NK-92 (cell line): Measurements from ENCODE around the gene PNMA1.

Experiments used
- DNase-seq: peaks from one replicate; lab custom pipeline; 2025; ENCODE audit not compliant: unreplicated experiment; lab: John Stamatoyannopoulos, UW

Gene PNMA1

DNA sequence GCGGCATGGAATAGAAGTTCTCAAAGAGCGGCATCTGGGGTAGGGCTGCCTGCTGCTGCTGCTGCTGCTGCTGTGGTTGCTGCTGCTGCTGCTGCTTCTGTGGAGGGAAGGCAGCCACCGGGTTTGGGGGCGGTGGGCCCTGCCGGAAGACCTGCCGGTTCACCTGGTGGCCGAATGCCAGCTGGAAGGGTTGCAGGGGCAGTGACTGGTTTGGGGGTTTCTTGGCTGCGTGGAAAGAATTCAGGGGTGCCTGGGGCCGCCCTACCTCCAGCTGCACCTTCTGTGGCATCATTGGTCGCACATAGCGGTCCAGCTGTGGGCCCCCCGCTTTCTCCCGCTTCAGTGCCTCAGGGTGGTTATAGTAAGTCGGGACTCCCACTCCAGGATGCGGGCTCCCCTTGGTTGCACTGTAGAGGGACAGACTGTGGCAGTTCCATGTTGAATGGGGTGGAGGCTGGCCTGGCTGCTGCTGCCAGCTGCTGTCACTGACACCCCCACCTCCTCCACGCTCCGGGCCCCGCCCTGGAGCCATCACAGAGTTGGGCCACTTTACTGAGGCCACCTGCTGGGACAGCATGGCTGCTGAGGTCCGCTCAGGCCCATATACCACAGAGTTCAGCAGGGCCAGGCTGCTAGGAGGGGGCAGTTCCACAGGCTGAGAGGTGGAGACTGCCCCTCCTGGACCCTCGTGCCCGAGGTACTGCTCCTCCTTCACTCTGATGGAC lies 25.2 kb upstream of the PNMA1 start:
- DNase-seq = no peak

DNA sequence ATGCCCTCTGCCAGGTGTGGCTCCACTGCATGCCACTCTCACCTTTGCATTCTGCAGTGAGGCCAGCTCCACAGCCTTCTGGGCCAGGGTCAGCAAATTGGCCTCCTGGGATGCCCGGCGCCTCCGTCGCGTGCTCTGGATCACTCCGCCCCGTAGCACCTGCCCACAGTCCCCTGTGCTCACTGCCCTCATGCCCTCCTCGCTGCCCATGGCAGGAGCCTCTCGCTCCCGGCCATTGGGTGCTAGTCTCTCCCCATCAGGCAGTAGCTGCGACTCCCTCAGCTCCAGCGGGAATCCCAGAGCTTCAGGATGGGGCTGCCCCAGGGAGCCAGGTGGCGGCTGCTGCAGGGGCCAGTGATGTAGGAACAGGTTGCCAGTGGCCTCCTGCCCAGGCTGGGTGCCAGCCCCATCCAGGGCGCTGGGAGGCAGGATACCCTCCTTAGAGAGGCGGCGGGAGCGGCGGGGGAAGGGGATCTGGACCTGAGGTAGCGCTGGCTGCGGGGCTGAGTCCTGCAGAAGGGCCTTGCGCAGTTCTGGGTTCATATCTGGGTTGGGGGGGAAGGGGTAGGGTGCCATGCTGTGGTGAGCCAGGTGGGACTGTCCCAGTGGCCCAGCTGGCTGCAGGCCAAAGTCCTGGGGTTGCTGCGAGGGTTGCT lies 24.5 kb upstream of the PNMA1 start:
- no peak for DNase-seq

DNA sequence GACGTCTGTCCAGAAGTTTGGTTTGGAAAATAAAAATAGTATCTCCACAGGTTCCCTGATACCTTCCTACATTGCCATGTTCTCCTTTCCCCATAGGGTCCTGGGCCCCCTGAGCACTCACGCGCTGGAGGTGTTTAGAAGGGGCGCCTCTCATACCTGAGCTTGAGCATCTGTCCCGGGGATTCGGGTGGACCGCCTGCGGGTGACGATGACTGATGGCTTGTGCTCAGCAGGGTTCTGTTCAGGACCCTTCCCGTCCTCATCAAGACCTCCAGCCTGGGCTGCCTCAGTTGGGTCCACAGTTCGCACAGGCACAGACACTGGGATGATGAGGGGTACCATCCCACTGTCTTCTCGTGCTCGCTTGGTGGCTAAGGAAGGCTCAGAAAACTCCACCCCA lies 22.7 kb upstream of the PNMA1 start:
- no peak for DNase-seq

DNA sequence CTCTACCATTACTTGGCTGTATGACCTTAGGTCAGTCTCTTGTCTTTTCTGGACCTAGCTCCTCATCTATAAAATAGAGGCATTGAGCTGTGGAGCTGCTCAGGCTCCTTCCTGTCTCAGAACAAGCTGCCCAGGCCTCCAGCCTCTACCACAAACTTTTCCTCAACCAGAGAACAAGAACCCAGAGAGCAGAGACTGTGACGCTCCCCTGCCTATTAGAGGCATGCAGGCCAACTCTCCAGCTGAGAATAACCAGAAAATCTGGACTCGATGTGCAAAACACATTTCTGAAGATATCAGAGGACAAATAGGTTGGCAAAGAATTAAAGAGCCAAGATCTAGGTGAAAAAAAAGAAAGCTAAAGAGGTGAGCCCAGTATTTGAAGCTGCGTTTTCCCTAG lies 17.8 kb upstream of the PNMA1 start:
- no peak for DNase-seq

DNA sequence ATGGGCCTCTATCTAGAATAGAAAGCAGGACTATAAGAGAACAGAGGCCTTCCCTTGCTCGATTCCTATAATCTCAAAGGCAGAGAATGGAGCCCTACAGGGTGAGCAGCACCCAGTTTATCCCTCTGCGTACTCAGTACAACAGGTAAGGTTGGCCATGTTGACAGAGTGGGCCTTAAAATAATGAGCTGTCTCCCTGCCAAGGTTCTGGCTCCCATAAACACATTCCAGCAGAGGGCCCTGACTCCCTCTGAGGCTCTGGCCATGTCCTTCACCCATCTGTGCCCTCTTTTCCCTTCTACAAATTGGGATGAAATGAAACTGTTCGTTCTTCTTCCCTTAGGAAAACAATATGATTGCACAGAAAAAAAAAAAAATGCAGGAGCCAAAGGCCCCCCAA lies 16.9 kb upstream of the PNMA1 start:
- no peak for DNase-seq

DNA sequence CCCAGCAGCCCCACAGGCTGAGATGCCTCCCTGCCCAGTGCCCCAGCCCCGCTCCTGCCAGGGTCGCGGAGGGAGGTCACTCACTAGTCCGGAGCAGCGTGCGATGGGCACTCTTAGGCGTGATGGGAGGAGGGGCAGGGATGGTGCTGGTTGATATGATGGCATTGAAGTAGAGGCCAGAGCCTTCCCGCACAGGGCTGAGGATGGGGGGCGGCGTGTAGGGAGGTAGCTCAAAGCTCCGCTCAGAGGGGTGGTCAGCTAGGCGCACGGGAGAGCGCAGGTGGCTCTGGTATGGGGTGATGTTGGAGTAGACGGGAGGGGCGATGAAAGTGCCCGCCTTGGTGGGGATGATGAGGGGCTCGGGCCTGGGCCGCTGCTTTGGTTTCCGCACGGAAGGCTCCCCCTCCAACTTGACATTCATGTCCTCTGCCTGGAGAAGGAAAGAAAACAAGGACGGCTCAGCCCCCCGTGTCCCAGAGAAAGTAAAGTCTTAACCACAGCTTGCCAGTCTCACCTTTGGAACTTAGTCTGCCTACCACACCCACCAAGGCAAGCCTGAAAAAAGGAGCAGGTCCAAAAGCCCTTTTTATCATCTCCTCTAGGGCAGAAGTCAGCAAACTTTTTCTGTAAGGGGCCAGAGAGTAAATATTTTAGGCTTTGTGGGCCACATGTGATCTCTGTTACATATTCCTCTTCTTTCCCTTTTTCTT lies 15.5 kb upstream of the PNMA1 start:
- DNase-seq = no peak

DNA sequence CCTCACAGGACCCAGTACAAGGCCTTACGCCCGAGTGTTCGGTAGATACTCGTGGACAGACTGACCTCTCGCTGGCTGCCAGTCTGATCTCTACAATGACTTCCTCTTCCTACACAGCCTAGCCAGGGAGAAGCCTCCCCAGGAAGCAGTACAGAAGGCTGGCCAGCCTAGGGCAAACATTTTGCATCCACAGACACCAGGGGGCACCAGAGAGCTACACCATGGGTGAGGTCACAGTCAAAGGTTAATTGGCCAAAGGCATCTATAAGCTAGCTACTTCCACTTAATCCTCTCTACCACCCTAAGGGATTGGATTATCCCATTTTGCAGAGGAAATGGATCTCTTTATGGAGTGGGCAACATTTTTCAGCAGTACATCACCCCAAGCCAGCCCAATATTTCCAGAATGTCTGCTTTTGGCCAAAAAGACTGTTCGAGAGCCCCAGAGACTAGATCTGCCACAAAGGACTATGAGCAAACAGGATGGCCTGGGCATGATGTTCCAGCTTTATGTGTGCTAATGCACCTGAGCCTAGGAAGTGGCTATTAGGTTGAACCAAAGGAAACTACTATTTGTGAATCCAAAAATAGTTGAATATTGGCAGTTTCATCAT lies 14.6 kb upstream of the PNMA1 start:
- DNase-seq = peak; percentile 30

DNA sequence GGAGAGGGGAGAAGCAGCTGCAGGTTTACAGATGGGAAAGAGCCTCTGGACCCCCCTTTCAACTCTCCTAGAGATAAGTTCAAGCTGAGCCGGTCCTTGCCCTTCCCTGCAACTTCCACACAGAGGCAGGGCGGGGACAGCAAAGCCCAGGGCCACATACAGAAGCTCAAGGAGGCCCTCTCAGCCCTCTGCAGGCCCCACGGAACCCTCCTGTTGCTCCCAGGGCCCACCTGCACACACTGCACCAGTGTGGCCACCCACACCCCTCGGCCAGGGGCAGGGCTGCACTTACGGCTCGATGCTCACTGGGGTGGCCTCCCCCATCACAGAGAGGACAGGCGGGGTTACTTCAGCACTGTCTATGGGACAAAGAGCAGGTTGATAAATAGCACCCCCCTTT lies 13.0 kb upstream of the PNMA1 start:
- DNase-seq = no peak

DNA sequence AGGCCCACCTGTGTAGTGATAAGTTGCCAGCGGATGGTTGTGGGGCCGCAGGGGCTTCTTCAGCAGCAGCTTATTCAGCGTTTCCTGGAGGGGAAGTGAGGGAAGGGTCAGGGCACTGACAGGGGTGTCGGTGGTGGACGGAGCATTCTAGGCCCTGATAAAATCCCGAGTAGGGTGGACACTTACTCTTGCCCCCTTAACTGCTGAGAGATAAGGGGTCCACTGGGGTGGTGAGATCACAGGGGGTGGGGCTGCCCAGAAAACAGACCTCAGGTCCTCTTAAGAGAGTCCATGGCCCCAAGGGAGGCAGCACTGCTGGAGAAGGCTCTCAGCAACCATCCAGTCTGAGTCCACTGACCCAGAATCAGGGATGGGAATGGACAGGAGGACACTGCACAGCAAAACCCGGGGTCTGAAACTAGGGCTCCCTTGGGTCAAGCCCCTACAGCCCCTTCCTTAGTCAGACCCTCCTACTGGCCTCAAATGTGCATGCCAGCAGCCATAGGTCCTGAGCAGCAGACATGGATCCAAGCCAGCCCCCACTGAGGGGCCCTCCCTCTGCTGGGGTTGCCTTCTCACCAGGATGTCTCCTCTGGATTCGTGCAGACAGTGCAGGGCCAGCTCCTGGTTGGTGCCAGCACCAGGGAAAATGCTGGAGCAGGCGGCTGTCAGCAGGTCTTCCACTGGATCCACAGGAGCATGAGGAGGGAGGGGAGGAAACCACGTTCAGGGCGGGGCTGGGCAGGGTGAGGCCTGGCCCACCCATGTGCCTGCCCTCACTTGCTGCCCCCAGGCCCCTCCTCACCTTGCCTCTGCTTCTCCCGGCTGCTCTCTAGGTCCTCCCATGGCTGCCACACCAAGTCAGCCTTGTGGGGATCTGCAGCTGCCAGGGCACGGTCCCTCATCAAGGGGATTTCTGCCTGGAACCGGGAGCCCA lies 12.1 kb upstream of the PNMA1 start:
- no peak for DNase-seq

DNA sequence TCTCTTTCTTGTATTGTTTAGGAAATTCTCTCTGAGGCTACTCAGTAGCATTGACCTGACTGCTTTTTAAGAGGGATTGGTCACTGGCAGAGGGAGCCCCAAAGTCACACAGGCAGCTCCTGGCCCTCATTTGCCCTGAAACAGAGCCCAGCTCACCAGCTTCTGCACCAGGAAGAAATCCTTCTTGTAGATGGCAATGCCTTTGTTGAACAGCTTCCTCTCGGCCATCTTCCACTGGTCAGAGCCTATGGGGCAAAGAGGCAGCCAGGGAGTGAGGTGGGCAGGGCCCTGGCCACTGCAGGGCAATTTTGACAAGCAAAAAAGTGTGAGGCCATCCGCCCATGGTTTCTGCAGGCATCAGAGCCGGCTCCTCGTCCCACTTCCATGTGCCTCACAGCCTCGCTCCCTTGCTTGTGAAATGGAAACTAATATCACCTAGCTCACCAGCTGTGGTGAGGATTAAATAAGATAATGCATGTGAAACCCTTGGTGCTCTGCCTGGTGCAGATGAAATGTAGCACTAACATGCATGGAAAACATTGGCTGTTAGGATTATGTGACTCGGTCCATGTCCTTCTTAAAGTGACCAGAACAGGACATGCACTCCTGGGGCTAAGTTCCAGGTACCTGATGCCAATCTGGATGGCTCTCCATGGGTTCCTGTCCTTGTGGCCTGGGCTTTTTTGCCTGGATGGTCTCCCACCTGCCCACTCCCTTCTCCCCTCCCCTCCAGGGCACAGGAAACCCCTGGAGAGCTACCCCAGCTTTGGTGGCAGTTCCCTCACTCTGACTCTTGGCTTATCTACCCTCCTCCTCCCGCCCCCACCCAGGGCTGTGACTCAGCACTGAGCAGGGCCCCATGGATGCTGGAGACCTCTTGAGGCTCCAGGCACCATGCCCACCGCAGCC lies 11.2 kb upstream of the PNMA1 start:
- no peak for DNase-seq

DNA sequence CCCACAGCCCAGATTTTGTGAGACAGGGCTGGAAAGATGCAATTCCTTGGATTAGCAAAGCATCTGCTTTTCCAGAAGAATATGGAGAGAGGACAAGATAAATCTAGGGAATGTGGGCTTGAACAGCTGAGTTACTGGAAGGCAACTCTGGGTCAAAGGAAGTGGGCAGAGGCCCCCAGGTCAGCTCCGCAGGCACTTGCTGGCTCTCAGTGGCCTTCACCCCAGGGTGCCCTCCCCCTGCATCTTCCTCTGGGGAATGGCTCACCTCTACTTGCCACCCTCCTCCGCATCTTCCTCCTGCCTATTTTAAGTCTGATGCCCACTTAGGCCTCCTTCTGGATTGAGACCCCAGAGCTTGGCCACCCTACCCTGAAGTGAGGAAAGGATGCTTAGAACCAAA lies 10.5 kb upstream of the PNMA1 start:
- no peak for DNase-seq

DNA sequence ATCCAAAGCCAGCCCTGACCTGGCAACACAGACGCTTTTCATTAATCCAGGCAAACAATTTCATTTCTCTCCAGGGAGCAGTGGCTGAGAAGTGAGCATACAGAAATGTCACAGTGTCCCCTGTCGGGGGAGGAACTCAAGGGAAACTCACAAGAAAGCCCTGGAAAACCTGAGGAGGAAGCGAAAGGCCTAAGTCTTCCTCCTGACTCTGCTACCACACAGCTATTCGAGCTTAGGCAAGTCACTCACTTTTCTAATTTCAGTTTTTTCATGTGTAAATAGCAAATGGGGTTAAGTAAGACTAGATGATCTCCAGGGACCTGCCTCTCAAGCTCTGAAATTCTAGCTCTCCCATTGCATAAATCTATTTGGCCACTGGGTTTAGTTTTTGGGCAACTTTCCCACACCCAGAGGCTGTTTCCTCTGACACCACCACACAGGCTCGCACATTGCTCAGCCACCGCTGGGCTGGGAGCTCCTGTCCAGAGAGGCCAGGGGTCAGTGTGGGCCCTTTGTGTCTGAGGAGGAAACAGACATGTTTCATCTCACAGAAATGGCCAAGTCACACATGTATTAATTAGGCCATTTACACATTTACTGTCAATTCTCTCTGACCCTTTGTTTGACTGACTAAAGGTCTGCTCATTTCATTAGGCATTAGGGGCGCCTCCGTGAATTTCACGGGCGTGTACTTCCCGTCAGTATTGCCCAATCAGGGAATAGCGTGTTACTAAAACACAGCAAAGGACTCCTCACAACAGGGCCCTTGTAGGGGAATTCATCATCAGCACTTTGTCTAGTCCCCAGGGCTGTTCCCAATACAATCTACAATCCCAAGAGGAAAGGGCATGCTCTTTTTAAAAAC lies 9.8 kb upstream of the PNMA1 start:
- no peak for DNase-seq

DNA sequence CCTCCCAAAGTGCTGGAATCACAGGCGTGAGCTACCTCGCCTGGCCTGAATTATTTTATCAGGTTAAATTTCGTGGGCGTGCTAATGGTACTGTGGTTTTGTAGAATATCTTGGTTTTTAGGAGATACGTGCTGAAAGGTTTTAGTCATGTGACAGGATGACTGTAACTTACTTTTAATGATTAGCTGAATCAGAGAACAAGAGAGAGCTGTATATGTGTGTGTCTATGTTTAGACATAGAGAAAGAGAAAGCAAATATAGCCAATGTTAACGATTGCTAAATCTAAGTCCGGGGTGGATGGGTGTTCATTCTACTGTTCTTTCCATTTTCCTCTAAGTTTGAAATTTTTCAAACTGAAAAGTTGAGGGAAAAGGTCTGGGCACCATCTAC lies 9.2 kb upstream of the PNMA1 start:
- no peak for DNase-seq

DNA sequence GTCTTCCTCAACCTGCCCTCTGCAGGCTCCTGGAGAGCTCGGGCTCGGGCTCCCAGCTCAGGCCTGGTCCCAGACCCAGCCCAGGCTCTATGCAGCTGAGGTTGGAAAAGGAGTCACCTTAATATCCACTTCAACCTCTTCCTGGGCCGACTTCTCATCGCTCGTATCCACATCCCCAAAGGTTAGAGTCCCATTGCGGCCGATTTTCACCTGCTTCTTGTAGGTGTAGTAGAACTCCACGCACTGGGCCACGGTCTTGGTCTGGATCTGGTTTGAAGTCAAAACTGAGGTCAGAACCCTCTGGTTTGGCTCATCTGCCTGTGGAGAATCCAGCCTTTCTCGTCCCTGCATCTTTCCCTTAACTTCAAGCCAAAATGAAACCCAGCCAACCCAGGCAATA lies 8.4 kb upstream of the PNMA1 start:
- no peak for DNase-seq

DNA sequence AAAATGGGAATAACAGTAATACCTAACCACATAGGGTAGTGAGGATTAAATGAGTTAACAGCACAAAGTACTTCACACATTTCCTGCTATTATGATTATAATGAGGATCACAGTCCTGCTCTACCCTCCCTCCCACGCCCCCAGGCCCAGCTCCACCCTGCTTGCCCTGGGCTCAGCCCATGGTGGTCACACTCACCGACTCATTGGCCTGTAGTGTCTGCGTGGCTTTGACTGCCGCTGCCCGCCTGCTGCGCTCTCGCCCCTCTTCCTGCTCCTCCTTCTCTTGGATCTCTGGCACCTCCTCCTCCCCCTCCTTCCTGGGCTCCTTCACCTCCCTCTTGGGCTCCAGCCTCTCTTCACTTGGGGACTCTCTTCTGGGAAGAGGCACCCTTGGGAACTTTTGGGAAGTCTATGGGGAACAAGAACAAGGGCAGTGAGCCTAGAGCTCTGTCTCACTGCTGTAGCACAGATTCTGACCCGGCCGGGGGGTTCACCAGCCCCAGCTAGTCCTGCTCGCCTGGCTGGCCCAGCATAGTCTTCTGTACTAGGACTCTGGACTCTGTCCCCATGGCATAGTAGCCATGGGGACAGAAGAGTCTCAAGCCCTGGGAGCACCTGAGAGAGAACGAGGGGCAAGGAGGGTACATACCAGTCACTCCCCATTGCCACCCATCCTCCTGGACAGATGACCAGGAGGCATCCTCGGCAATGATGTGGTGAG lies 7.1 kb upstream of the PNMA1 start:
- no peak for DNase-seq

DNA sequence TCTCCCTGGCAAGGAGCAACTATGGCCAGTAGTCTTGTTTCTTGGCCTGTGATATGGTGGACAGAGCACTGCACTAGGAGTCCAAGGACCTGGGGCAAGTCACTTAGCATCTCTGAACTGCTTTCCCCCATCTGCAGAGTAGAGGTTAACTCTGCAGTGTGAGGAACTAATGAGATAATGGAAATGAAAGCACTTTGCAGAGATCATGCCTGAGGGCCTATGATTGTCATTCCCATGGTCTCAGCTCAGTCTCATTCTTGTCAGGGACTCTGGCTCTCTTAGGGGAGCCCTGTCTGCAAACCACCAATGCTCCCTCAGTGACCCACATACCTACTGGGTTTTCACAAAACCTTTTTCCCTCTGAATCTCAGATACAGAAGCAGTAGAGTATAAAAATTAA lies 6.5 kb upstream of the PNMA1 start:
- DNase-seq = no peak

DNA sequence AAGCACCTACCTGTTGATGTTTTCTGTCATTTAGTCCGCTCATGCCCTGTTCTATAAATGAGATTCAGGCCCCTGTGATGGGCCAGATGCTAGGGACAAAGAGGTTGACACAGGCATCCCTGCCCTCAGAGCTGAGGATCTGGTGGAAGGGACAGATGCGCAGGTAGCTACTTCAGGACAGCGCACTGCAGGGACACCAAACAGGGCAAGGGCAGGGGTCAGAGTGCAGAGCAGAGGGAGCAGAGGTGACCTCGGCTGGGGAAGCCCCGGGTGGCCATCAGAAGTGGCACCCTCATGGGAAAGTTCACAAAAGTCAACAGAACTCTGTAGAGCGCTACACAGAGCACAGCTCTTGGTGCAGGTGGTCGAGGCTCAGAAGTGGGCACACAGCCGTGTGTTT lies 5.6 kb upstream of the PNMA1 start:
- no peak for DNase-seq

DNA sequence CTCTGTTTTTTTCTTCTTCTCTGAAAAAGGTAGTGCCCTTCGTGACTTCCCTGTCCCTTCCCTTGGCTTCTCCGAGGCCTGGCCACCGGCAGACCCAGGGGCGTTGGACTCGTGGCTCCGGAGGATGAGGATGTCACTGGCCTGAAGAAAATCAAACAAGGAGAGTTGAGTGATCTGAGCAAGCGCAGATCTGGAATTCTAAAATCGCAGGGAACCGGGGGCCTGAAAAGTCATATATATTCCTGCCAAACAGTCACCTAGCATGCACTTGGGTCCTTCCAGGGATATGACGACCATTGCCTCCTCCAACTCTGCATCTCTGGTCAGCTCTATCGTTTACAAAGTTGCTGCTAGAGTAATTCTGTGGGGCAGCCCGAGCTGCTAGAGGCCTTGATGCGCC lies 5.2 kb upstream of the PNMA1 start:
- DNase-seq = no peak
